Activated CD4-positive, alpha-beta T cell treated with anti-CD3 and anti-CD28 coated beads, Interleukin-2, amount 10 ng/mL, durations not matched to agents 24 days and 14 days (primary cell): ENCODE data around the gene DPEP1. TPM values are rescaled to one million over a fixed set of nuclear protein-coding genes. Genes with fewer than 3 reads are reported as not detected.
"Not testable (repeated sequence)": the region's sequence is repeated elsewhere in the genome, so short reads cannot be mapped to it uniquely, and the experiment has no call there.

Experiments
- DNase-seq: peaks from one replicate; pipeline ENCODE4 v3.0.0; 2022
- H3K27ac Mint-ChIP-seq: one replicate; pipeline ENCODE4 v1.8.0; 2022; ENCODE audit warnings: mild to moderate bottlenecking, mixed read lengths
- H3K27me3 Mint-ChIP-seq: one replicate; pipeline ENCODE4 v1.8.0; 2022; ENCODE audit warnings: mixed read lengths
- H3K36me3 Mint-ChIP-seq: one replicate; pipeline ENCODE4 v1.8.0; 2022; ENCODE audit warnings: low read depth, mild to moderate bottlenecking, mixed read lengths
- H3K4me1 Mint-ChIP-seq: one replicate; pipeline ENCODE4 v1.8.0; 2021; ENCODE audit warnings: mixed read lengths
- H3K4me3 Mint-ChIP-seq: one replicate; pipeline ENCODE4 v1.8.0; 2022; ENCODE audit warnings: mild to moderate bottlenecking, moderate library complexity, mixed read lengths
- H3K9me3 Mint-ChIP-seq: one replicate; pipeline ENCODE4 v1.8.0; 2021; ENCODE audit warnings: mixed read lengths
- intact Hi-C: fragments of 100-400 bp; cut with micrococcal nuclease; formaldehyde crosslinking; loops from one replicate; pipeline ENCODE4 v1.15.1; 2023
- total RNA-seq: library from RNA; stranded (reverse); gene quantifications from 2 replicates; pipeline ENCODE4 v1.2.3, GENCODE V29; 2022

Gene DPEP1
- total RNA-seq, 1 donor from 2014 or later = not detected

- Mint-ChIP-seq H3K4me3 (no peak overlapping the region), H3K27ac (no peak overlapping the region), H3K4me1 (peaks cover 12% of the 10 kb centered on the region), H3K9me3 (peaks cover 4% of the 10 kb centered on the region), H3K36me3 (peaks cover 8% of the 10 kb centered on the region), H3K27me3 (no peaks in the 10 kb centered on the region)
- intact Hi-C loops = no loop called here
- DNase-seq = no peak
Observed at GRCh38 chr16:89669755-89670154, 56.3 kb downstream of the DPEP1 start.

- peaks cover 9% of the 10 kb centered on the region for H3K36me3 Mint-ChIP-seq
- intact Hi-C loops = no loop called here
- peaks cover 12% of the 10 kb centered on the region for H3K4me1 Mint-ChIP-seq
- no peak overlapping the region for H3K4me3 Mint-ChIP-seq
- H3K9me3 Mint-ChIP-seq = peaks cover 4% of the 10 kb centered on the region
- H3K27me3 Mint-ChIP-seq = no peaks in the 10 kb centered on the region
- no peak for DNase-seq
- H3K27ac Mint-ChIP-seq = no peak overlapping the region
Observed at GRCh38 chr16:89670496-89671431, 57.3 kb downstream of the DPEP1 start.

- H3K4me1 Mint-ChIP-seq = peaks cover 12% of the 10 kb centered on the region
- H3K4me3 Mint-ChIP-seq, H3K27me3 Mint-ChIP-seq, intact Hi-C loops, H3K36me3 Mint-ChIP-seq, DNase-seq, H3K27ac Mint-ChIP-seq, H3K9me3 Mint-ChIP-seq: not testable (repeated sequence)
Observed at GRCh38 chr16:89671565-89671964, 58.1 kb downstream of the DPEP1 start.

GRCh38 chr16:89672177-89672941, 58.9 kb downstream of the DPEP1 start:
- intact Hi-C loops = no loop called here
- Mint-ChIP-seq H3K27me3 (no peaks in the 10 kb centered on the region), H3K4me3 (no peak overlapping the region), H3K36me3 (peaks cover 6% of the 10 kb centered on the region), H3K27ac (no peak overlapping the region), H3K4me1 (peaks cover 12% of the 10 kb centered on the region), H3K9me3 (no peaks in the 10 kb centered on the region)
- DNase-seq = no peak

- intact Hi-C loops = no loop called here
- H3K9me3 Mint-ChIP-seq = no peaks in the 10 kb centered on the region
- H3K4me3 Mint-ChIP-seq = no peak overlapping the region
- H3K4me1 Mint-ChIP-seq = no peaks in the 10 kb centered on the region
- no peak overlapping the region for H3K27ac Mint-ChIP-seq
- H3K27me3 Mint-ChIP-seq = no peaks in the 10 kb centered on the region
- DNase-seq = no peak
- peaks cover 2% of the 10 kb centered on the region for H3K36me3 Mint-ChIP-seq
Observed at GRCh38 chr16:89678258-89678657, 64.8 kb downstream of the DPEP1 start.

- no peak for DNase-seq
- H3K4me3 Mint-ChIP-seq = peak overlapping the region; percentile 63
- peaks cover 11% of the 10 kb centered on the region for H3K4me1 Mint-ChIP-seq
- H3K36me3 Mint-ChIP-seq = peaks cover 25% of the 10 kb centered on the region
- no peaks in the 10 kb centered on the region for H3K9me3 Mint-ChIP-seq
- H3K27me3 Mint-ChIP-seq = no peaks in the 10 kb centered on the region
- H3K27ac Mint-ChIP-seq = no peak overlapping the region
- intact Hi-C loops = loop anchor here (1.0 kb wide), 1 partner anchor 14 kb away; no protein-coding TSS in a partner anchor
Observed at GRCh38 chr16:89685916-89686315, 72.5 kb downstream of the DPEP1 start.

GRCh38 chr16:89686520-89687091, 73.2 kb downstream of the DPEP1 start, which contains the start of gene CDK10:
TSS of gene CDK10 (plus strand) at chr16:89686689. CDS start at chr16:89686711, 22 bp downstream.
- Mint-ChIP-seq H3K27me3 (no peaks in the 10 kb centered on the region), H3K4me3 (peak within 1 kb of the TSS; percentile 95), H3K36me3 (peaks cover 29% of the 10 kb centered on the region), H3K27ac (peak within 1 kb of the TSS; percentile 95), H3K4me1 (peaks cover 11% of the 10 kb centered on the region), H3K9me3 (no peaks in the 10 kb centered on the region)
- DNase-seq = peak; percentile 99
- intact Hi-C loops = loop anchor here (1.0 kb wide), 1 partner anchor 14 kb away; no protein-coding TSS in a partner anchor

- peaks cover 33% of the 10 kb centered on the region for H3K36me3 Mint-ChIP-seq
- peak; percentile 56 for DNase-seq
- H3K4me3 Mint-ChIP-seq = peak overlapping the region; percentile 95
- intact Hi-C loops = no loop called here
- H3K4me1 Mint-ChIP-seq = peaks cover 11% of the 10 kb centered on the region
- no peaks in the 10 kb centered on the region for H3K27me3 Mint-ChIP-seq
- H3K27ac Mint-ChIP-seq = peak overlapping the region; percentile 83
- H3K9me3 Mint-ChIP-seq = no peaks in the 10 kb centered on the region
Observed at GRCh38 chr16:89687092-89687940, 73.9 kb downstream of the DPEP1 start.

Other genes starting within 250 kb of the DPEP1 start
- gene ANKRD11, start 123.1 kb upstream of the DPEP1 start, total RNA-seq = 152 TPM in 2 replicates
- gene SPG7, start 105.2 kb upstream of the DPEP1 start, total RNA-seq = 109 and 110 TPM in 2 replicates
- gene RPL13, start 53.0 kb upstream of the DPEP1 start, total RNA-seq = 2,234 and 2,296 TPM in 2 replicates
- gene CPNE7, start 37.9 kb upstream of the DPEP1 start, total RNA-seq = 46.6 and 56.0 TPM in 2 replicates
- 83.7 and 84.3 TPM in 2 replicates for gene CHMP1A, start 44.1 kb downstream of the DPEP1 start, total RNA-seq
- gene SPATA33, start 44.2 kb downstream of the DPEP1 start, total RNA-seq = 14.6 and 17.2 TPM in 2 replicates
- 104 and 108 TPM in 2 replicates for gene CDK10, start 73.0 kb downstream of the DPEP1 start, total RNA-seq
- 12.8 and 13.2 TPM in 2 replicates for gene SPATA2L, start 88.1 kb downstream of the DPEP1 start, total RNA-seq
- 3.6 and 3.9 TPM in 2 replicates for gene VPS9D1, start 107.3 kb downstream of the DPEP1 start, total RNA-seq
- 32.9 and 33.3 TPM in 2 replicates for gene ZNF276, start 107.9 kb downstream of the DPEP1 start, total RNA-seq
- gene FANCA, start 203.0 kb downstream of the DPEP1 start, total RNA-seq = 226 and 237 TPM in 2 replicates
- gene SPIRE2, start 214.8 kb downstream of the DPEP1 start, total RNA-seq = 1.9 and 2.0 TPM in 2 replicates